ENCODE results near the gene TUBG1.

Gene TUBG1

DNA sequence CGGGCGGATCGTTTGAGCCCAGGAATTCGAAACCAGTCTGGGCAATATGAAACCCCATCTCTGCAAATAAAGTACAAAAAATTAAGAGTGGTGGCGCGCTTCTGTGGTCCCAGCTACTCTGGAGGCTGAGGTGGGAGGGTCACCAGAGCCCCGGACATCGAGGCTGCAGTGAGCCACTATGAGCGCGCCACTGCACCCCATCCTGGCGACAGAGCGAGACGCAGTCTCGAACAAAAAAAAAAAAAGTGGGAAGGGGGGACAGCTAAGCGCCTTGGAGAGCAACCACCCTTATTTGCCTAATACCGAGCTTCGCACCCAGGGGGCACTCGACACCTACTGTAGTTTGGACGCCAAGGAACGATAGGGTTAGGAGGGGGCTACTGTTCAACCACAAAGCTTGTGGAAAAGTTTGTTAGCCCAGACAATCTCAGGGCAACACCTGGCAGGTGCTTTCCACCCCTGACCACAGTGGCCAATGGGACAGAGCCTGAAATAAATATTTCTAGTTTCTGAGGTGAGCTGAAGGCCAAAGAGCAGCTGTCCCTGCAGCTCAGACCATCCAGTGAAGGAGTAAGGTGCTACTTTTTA, 31.1 kb upstream of the TUBG1 start:
- no peak for TF ChIP-seq POLR2AphosphoS5 (IDR thresholded peaks at IDR 0.05; ENCODE audit: low read depth, low read length)
- no peak for TF ChIP-seq TAF1 (IDR thresholded peaks at IDR 0.05; ENCODE audit: low read depth, low read length)
- no peak for TF ChIP-seq SPI1 (IDR thresholded peaks at IDR 0.05; ENCODE audit: low read depth, low read length)
- TF ChIP-seq POLR2A (IDR thresholded peaks at IDR 0.05; ENCODE audit: low read depth, low read length) = no peak
- no peak for TF ChIP-seq POU2F2 (IDR thresholded peaks at IDR 0.05; ENCODE audit: low read depth, low read length)
- TF ChIP-seq PAX5 (IDR thresholded peaks at IDR 0.05; ENCODE audit: insufficient read depth, low read length, severe bottlenecking) = no peak
- FAIRE-seq = peak; percentile 92
- DNase-seq (ENCODE audit: insufficient read length, low spot score) = peak; percentile 66

- FAIRE-seq = peak; percentile 26
- no peak for DNase-seq (ENCODE audit: insufficient read length, low spot score)
- TF ChIP-seq PAX5 (IDR thresholded peaks at IDR 0.05; ENCODE audit: insufficient read depth, low read length, severe bottlenecking) (no peak), SPI1 (IDR thresholded peaks at IDR 0.05; ENCODE audit: low read depth, low read length) (no peak), POLR2AphosphoS5 (IDR thresholded peaks at IDR 0.05; ENCODE audit: low read depth, low read length) (no peak), POLR2A (IDR thresholded peaks at IDR 0.05; ENCODE audit: low read depth, low read length) (no peak), POU2F2 (IDR thresholded peaks at IDR 0.05; ENCODE audit: low read depth, low read length) (no peak), TAF1 (IDR thresholded peaks at IDR 0.05; ENCODE audit: low read depth, low read length) (no peak)
These were observed 29.5 kb upstream of the TUBG1 start for GRCh38 chr17:42579794-42580551.

DNA sequence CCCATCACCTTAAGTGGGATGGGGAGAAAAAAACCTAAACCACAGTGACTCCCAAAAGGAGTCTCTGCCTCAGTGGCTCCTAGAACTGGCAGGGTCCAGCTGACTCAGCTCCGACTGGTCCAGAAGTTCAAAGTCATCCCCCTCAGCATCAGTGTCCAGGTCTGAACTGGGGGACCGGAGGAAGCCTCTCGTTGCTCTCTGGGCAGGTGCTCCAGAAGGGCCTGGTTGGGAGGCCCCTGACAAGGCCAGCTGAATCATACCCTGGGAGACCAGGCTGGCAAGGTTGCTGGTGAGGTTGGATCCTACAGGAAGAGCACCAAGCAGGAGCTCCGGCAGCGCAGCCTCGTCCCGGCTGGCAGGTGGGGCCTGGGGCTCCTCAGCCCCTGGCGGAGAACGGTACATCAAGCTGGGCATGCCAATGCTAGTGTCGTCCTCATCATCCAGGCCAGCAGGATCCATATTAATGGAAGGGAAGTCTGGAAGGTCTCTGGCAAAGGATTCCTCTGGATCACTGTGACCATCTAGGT, 27.7 kb upstream of the TUBG1 start:
- FAIRE-seq (no peak), DNase-seq (ENCODE audit: insufficient read length, low spot score) (no peak)
- TF ChIP-seq POU2F2 (IDR thresholded peaks at IDR 0.05; ENCODE audit: low read depth, low read length) (no peak), PAX5 (IDR thresholded peaks at IDR 0.05; ENCODE audit: insufficient read depth, low read length, severe bottlenecking) (no peak), TAF1 (IDR thresholded peaks at IDR 0.05; ENCODE audit: low read depth, low read length) (no peak)

- TF ChIP-seq SPI1 (IDR thresholded peaks at IDR 0.05; ENCODE audit: low read depth, low read length) (no peak), POLR2A (IDR thresholded peaks at IDR 0.05; ENCODE audit: low read depth, low read length) (no peak), PAX5 (IDR thresholded peaks at IDR 0.05; ENCODE audit: insufficient read depth, low read length, severe bottlenecking) (no peak), TAF1 (IDR thresholded peaks at IDR 0.05; ENCODE audit: low read depth, low read length) (no peak), POU2F2 (IDR thresholded peaks at IDR 0.05; ENCODE audit: low read depth, low read length) (no peak)
- no peak for DNase-seq (ENCODE audit: insufficient read length, low spot score)
- FAIRE-seq = no peak
These were observed 24.6 kb upstream of the TUBG1 start for GRCh38 chr17:42584880-42585279.

DNA sequence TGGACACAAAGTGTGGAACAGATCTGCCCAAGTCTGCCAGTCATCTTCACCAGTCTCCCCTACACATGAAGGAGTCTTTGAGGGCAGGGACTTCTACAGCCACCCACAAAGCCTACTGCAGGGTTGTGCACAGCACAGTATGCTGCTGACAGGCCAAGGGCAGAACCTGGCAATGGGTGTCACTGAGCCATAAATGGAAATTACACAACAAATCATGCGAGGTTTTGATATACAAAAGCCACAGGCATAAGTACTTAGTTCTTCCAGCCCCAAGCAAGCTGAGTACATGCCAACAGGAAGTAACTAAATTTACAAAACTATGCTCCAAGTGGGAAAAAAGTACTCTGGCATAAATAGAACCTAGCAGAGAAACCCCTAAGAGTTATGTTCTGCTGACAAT, 24.1 kb upstream of the TUBG1 start:
- TF ChIP-seq POLR2A (IDR thresholded peaks at IDR 0.05; ENCODE audit: low read depth, low read length) = no peak
- TF ChIP-seq TAF1 (IDR thresholded peaks at IDR 0.05; ENCODE audit: low read depth, low read length) = no peak
- no peak for DNase-seq (ENCODE audit: insufficient read length, low spot score)
- FAIRE-seq = peak; percentile 83

- FAIRE-seq = peak; percentile 92
- TF ChIP-seq TAF1 (IDR thresholded peaks at IDR 0.05; ENCODE audit: low read depth, low read length) = no peak
- TF ChIP-seq SPI1 (IDR thresholded peaks at IDR 0.05; ENCODE audit: low read depth, low read length) = peak; percentile 76
- no peak for TF ChIP-seq POU2F2 (IDR thresholded peaks at IDR 0.05; ENCODE audit: low read depth, low read length)
These were observed 22.8 kb upstream of the TUBG1 start for GRCh38 chr17:42586514-42587230.

DNA sequence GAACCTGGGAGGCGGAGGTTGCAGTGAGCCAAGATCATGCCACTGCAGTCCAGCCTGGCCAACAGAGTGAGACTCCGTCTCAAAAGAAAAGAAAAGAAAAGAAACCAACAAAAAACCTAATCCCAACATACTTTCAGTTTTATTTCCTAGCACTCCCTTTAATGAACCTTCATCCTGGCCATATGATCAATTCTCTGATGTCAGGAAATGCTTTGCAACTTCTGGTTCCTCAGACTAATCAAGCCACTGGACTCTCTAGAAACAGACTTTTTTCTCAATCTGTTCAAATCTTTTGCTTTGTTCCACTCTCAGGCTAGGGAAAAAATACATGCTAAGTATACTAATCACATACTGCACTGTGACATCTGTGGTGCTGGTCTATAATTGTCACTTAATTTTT, 18.6 kb upstream of the TUBG1 start:
- no peak for DNase-seq (ENCODE audit: insufficient read length, low spot score)
- FAIRE-seq = no peak
- TF ChIP-seq POLR2AphosphoS5 (IDR thresholded peaks at IDR 0.05; ENCODE audit: low read depth, low read length) = no peak
- no peak for TF ChIP-seq TAF1 (IDR thresholded peaks at IDR 0.05; ENCODE audit: low read depth, low read length)
- TF ChIP-seq SPI1 (IDR thresholded peaks at IDR 0.05; ENCODE audit: low read depth, low read length) = no peak
- no peak for TF ChIP-seq POLR2A (IDR thresholded peaks at IDR 0.05; ENCODE audit: low read depth, low read length)
- no peak for TF ChIP-seq POU2F2 (IDR thresholded peaks at IDR 0.05; ENCODE audit: low read depth, low read length)
- TF ChIP-seq PAX5 (IDR thresholded peaks at IDR 0.05; ENCODE audit: insufficient read depth, low read length, severe bottlenecking) = no peak

More at GRCh38 chr17:42586514-42587230, 22.8 kb upstream of the TUBG1 start:
- peak; percentile 62 for DNase-seq (ENCODE audit: insufficient read length, low spot score)

- FAIRE-seq (no peak), DNase-seq (ENCODE audit: insufficient read length, low spot score) (no peak)
- TF ChIP-seq POLR2AphosphoS5 (IDR thresholded peaks at IDR 0.05; ENCODE audit: low read depth, low read length) (no peak), POU2F2 (IDR thresholded peaks at IDR 0.05; ENCODE audit: low read depth, low read length) (no peak), SPI1 (IDR thresholded peaks at IDR 0.05; ENCODE audit: low read depth, low read length) (no peak), POLR2A (IDR thresholded peaks at IDR 0.05; ENCODE audit: low read depth, low read length) (no peak), PAX5 (IDR thresholded peaks at IDR 0.05; ENCODE audit: insufficient read depth, low read length, severe bottlenecking) (no peak), TAF1 (IDR thresholded peaks at IDR 0.05; ENCODE audit: low read depth, low read length) (no peak)
These were observed 18.1 kb upstream of the TUBG1 start for GRCh38 chr17:42591411-42591810.

- FAIRE-seq (no peak), DNase-seq (ENCODE audit: insufficient read length, low spot score) (no peak)
- TF ChIP-seq POLR2A (IDR thresholded peaks at IDR 0.05; ENCODE audit: low read depth, low read length) (no peak), POU2F2 (IDR thresholded peaks at IDR 0.05; ENCODE audit: low read depth, low read length) (no peak), PAX5 (IDR thresholded peaks at IDR 0.05; ENCODE audit: insufficient read depth, low read length, severe bottlenecking) (no peak), SPI1 (IDR thresholded peaks at IDR 0.05; ENCODE audit: low read depth, low read length) (no peak), POLR2AphosphoS5 (IDR thresholded peaks at IDR 0.05; ENCODE audit: low read depth, low read length) (no peak), TAF1 (IDR thresholded peaks at IDR 0.05; ENCODE audit: low read depth, low read length) (no peak)
These were observed 13.1 kb upstream of the TUBG1 start for GRCh38 chr17:42596386-42596785.

Data from GM12891 (cell line).